Gastroesophageal sphincter (tissue), 4 donors: ENCODE measurements around the gene ABHD2. TPM values are rescaled to one million over a fixed set of nuclear protein-coding genes. Genes with fewer than 3 reads are reported as not detected.

Experiments used
- ATAC-seq: fragments of 150-250 bp; one replicate; pipeline ENCODE4 v1.9.1; 2016; ENCODE audit warnings: mild to moderate bottlenecking, moderate library complexity
- H3K27ac ChIP-seq, 4 donors: fragments of 200-600 bp; sonication (generic) in 3 of 4; 1 replicate in 3 of 4; 2 replicates in 1 of 4; pipeline ENCODE4 v1.5.1; 2016 to 2019
- H3K27me3 ChIP-seq: fragments of 200-600 bp; sonication (generic); one replicate; pipeline ENCODE4 v1.5.1; 2019
- H3K36me3 ChIP-seq, 2 donors: fragments of 200-600 bp; sonication (generic); one replicate each; pipeline ENCODE4 v1.5.1; 2019; ENCODE audit warnings: control low read depth in 1 of 2
- H3K4me1 ChIP-seq, 3 donors: fragments of 200-600 bp; sonication (generic); 1 replicate in 2 of 3; 2 replicates in 1 of 3; pipeline ENCODE4 v1.5.1; 2016 to 2019; ENCODE audit warnings: control low read depth in 2 of 3
- H3K4me3 ChIP-seq, 2 donors: fragments of 200-600 bp; sonication (generic); one replicate each; pipeline ENCODE4 v1.5.1; 2019; ENCODE audit warnings: mild to moderate bottlenecking in 1 of 2, moderate library complexity in 1 of 2
- H3K9me3 ChIP-seq, 3 donors: fragments of 200-600 bp; sonication (generic); one replicate each; pipeline ENCODE4 v1.5.1; 2017 to 2019; ENCODE audit warnings: control low read depth in 2 of 3
- EP300 ChIP-seq: sonication (generic); formaldehyde crosslinking; IDR thresholded peaks from one replicate; pipeline ENCODE4 v1.6.1; 2017; ENCODE audit warnings: antibody characterized with exemption, mild to moderate bottlenecking
- POLR2A ChIP-seq, 2 donors: fragments of 450-650 bp; IDR thresholded peaks; one replicate each; pipeline ENCODE4 v1.6.1; 2017; ENCODE audit warnings: antibody characterized with exemption in 2 of 2, mild to moderate bottlenecking in 2 of 2, moderate library complexity in 1 of 2
- POLR2AphosphoS5 ChIP-seq: sonication (generic); formaldehyde crosslinking; IDR thresholded peaks from one replicate; pipeline ENCODE4 v1.6.1; 2017; ENCODE audit warnings: antibody characterized with exemption
- WGBS, 2 donors: methylation state at CpG; one replicate each; pipeline ENCODE4 v1.1.5; 2018; ENCODE audit warnings: low coverage in 1 of 2; 5-methylcytosine and 5-hydroxymethylcytosine counted together
- total RNA-seq, 4 donors: library from RNA; depleted of rRNA; stranded (reverse); fragments of >200 nt; gene quantifications; one replicate each; pipeline ENCODE4 v1.1.0, GENCODE V29; 2016
- TF ChIP-seq, protein P1 (sequence below), 4 experiments: fragments of 200-600 bp in 2 of 4; fragments of 450-650 bp in 2 of 4; sonication (generic) in 1 of 4; IDR thresholded peaks; one replicate each; pipeline ENCODE4 v1.5.1; 2017 to 2019; ENCODE audit warnings: antibody characterized with exemption in 4 of 4, mild to moderate bottlenecking in 2 of 4, moderate library complexity in 2 of 4

The ABHD2 gene
- total RNA-seq, 4 donors from 2014 or later = 54.6 to 108 (median 75.9) TPM

DNA sequence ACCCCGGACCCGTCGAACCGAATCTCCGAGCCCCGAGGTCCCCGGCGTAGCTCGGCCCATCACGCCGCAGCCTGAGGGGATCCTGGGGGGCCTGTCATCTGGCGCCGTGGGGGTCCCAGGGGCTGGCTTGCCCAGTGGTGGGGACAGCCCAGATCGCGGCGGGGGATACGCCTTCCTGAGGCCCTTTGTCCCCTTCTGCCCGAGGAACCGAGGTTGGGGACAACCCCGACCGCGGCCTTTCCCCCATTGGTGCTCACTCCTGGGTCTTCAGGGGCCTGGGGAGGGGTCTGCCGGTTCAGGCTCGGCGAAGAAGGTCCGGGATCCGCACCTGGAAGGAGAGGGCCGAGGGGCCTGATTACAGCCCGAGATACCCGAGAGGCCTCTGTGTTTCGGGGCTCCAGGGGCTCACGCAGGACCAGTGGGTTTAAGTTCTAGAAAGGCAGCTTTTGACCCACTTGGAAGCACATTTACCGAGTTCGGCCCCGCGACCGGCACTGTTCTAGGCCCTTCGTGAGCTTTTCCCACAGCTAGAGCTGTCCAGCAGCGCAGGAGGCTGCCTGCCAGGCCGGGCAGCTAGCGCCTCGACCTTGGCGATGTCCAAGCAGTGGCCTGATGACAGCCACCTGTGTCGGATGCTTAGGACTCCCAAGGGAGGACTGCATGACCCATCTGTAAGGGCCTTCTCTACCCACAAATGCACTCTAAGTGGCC is 504 bp downstream of the ABHD2 start:
- WGBS, 2 donors = 0% methylated on average over 2 of the region's 44 CpGs; no CpG with 5 or more reads in 1 of the 2 donors
- H3K4me1 ChIP-seq = peaks cover 0 to 86% (median 24%) of the 10 kb centered on the region in 3 donors
- peak overlapping the region; percentile 79 to 95 for H3K4me3 ChIP-seq
- no peaks in the 10 kb centered on the region for H3K27me3 ChIP-seq
- H3K9me3 ChIP-seq = no peaks in the 10 kb centered on the region
- TF ChIP-seq, protein P1, sequence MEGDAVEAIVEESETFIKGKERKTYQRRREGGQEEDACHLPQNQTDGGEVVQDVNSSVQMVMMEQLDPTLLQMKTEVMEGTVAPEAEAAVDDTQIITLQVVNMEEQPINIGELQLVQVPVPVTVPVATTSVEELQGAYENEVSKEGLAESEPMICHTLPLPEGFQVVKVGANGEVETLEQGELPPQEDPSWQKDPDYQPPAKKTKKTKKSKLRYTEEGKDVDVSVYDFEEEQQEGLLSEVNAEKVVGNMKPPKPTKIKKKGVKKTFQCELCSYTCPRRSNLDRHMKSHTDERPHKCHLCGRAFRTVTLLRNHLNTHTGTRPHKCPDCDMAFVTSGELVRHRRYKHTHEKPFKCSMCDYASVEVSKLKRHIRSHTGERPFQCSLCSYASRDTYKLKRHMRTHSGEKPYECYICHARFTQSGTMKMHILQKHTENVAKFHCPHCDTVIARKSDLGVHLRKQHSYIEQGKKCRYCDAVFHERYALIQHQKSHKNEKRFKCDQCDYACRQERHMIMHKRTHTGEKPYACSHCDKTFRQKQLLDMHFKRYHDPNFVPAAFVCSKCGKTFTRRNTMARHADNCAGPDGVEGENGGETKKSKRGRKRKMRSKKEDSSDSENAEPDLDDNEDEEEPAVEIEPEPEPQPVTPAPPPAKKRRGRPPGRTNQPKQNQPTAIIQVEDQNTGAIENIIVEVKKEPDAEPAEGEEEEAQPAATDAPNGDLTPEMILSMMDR (IDR thresholded peaks at IDR 0.05) = no peak
- TF ChIP-seq POLR2AphosphoS5 (no peak), EP300 (no peak), POLR2A (IDR thresholded peaks at IDR 0.05) (no peak)
- H3K36me3 ChIP-seq = no peaks in the 10 kb centered on the region
- no peak for ATAC-seq
- H3K27ac ChIP-seq = peak overlapping the region; percentile 91 to 98 (median 96)

DNA sequence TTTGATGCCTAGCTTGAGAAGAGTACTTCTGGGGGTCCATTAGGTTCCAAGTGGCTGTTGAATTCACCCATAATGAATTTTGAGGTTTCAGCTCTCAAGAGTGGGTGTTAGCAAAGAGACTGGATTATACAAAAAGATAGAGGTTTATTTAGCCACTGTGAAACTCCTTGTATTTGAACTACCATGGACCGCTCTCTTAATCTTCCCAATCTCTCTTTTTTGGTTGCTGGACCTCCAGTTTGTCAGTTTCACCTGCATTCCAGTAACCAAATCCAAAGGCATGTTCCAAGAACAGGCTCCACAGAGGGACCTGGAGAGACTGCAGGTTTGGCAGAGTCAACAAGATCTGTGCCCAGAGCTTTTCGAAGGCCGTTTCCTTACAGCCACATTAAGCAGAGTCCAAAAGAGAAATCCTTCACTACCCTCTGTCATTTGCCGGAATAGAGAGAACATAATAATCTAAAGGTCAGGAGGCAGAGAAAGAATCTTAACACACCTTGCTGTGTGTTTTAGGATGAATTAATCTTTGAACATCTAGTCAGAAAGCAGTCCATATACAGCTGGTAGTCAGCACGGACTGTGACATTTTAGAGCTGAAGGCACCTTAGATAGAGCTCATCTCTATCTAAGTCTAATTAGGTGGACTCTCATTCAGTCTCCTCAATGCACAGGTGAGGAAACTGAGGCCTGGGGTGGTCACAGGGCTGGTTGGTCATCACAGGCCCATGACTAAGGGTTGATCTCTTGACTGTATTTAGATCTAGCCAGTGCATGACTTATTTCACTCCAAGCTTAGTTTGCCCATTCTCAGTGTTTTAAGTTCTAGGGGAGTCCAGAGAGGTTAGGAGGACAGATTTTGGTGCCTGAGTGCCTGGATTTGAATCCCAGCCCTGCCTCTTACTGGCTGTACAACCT is 1.3 kb downstream of the ABHD2 start:
- no peak for ATAC-seq
- no peaks in the 10 kb centered on the region for H3K27me3 ChIP-seq
- H3K36me3 ChIP-seq = no peaks in the 10 kb centered on the region
- peak overlapping the region; percentile 79 to 95 for H3K4me3 ChIP-seq
- peak; percentile 60 for TF ChIP-seq POLR2AphosphoS5
- no peak for TF ChIP-seq POLR2A (IDR thresholded peaks at IDR 0.05)
- TF ChIP-seq, protein P1 (IDR thresholded peaks at IDR 0.05) = no peak
- no peak for TF ChIP-seq EP300
- WGBS, 2 donors = 38 to 43% methylated on average over 5 of the region's 5 CpGs
- peak overlapping the region; percentile 91 to 98 (median 96) for H3K27ac ChIP-seq
- peaks cover 0 to 92% (median 24%) of the 10 kb centered on the region in 3 donors for H3K4me1 ChIP-seq
- H3K9me3 ChIP-seq = no peaks in the 10 kb centered on the region

GRCh38 chr15:89090791-89091626 is 2.8 kb downstream of the ABHD2 start:
- Histone ChIP-seq H3K4me1 (peaks cover 0 to 92% (median 24%) of the 10 kb centered on the region in 3 donors), H3K27me3 (no peaks in the 10 kb centered on the region), H3K9me3 (no peaks in the 10 kb centered on the region), H3K27ac (peak overlapping the region; percentile 91 to 98 (median 96)), H3K4me3 (peak overlapping the region; percentile 20 to 31), H3K36me3 (no peaks in the 10 kb centered on the region)
- WGBS, 2 donors = 16 to 37% methylated on average over 10 to 12 of the region's 12 CpGs
- ATAC-seq = no peak
- TF ChIP-seq EP300 (no peak), POLR2A (IDR thresholded peaks at IDR 0.05) (peak; percentile 22 to 36), POLR2AphosphoS5 (peak; percentile 94)
- TF ChIP-seq, protein P1 (IDR thresholded peaks at IDR 0.05) = peak in 1 of 4 experiments; percentile 14

GRCh38 chr15:89091627-89092220 is 3.5 kb downstream of the ABHD2 start:
- Histone ChIP-seq H3K27ac (peak overlapping the region; percentile 91 to 98 (median 96)), H3K9me3 (no peaks in the 10 kb centered on the region), H3K4me3 (peak overlapping the region; percentile 20 to 31), H3K27me3 (no peaks in the 10 kb centered on the region), H3K4me1 (peaks cover 0 to 92% (median 29%) of the 10 kb centered on the region in 3 donors), H3K36me3 (no peaks in the 10 kb centered on the region)
- TF ChIP-seq POLR2AphosphoS5 = no peak
- TF ChIP-seq, protein P1 (IDR thresholded peaks at IDR 0.05) = no peak
- TF ChIP-seq POLR2A (IDR thresholded peaks at IDR 0.05) = no peak
- TF ChIP-seq EP300 = no peak
- ATAC-seq = no peak
- WGBS, 2 donors = 50 to 71% methylated on average over 1 of the region's 1 CpG
